ENCODE measurements around the gene TMEM43. TPM values are rescaled to one million over a fixed set of nuclear protein-coding genes. Genes with fewer than 3 reads are reported as not detected.

Gene TMEM43
- total RNA-seq, 1 donor from 2014 or later: 76.5 TPM

DNA sequence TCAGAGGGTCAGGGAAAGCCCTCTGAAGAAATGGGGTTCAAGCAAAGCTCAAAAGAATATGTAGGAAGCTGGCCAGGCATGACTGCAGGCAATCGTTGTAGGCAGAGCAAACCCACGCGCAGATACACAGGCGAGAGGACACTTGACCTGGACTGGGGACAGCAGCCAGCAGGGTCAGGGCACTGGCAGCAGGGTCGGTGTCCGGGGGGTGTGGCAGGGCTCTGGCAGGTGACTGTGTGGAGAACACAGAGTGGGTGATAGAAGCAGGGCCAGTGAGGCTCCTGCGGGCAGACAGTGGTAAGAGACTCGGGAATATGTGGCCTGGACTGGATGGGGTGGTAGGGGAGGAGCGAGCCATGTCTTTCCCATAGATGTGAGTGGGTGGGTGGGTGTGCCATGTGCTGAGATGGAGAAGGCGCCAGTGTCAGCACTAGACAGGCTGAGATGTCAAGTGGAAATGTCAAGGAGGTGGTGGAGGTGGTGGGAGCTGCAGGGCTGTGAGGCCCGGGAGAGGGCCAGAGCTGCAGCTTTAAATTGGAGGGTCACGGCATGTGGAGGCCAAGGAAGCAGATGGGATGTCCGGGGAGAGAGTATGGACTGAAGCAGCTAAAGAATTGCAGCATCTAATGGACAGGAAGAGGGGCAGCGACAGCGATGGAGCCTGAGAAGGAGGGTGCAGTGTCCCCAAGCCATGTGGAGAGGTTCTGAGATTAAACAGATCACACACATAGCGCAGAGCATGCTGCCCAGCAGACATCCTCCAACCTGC, 13.4 kb downstream of the TMEM43 start:
- no peak for DNase-seq (ENCODE audit: low spot score)

DNA sequence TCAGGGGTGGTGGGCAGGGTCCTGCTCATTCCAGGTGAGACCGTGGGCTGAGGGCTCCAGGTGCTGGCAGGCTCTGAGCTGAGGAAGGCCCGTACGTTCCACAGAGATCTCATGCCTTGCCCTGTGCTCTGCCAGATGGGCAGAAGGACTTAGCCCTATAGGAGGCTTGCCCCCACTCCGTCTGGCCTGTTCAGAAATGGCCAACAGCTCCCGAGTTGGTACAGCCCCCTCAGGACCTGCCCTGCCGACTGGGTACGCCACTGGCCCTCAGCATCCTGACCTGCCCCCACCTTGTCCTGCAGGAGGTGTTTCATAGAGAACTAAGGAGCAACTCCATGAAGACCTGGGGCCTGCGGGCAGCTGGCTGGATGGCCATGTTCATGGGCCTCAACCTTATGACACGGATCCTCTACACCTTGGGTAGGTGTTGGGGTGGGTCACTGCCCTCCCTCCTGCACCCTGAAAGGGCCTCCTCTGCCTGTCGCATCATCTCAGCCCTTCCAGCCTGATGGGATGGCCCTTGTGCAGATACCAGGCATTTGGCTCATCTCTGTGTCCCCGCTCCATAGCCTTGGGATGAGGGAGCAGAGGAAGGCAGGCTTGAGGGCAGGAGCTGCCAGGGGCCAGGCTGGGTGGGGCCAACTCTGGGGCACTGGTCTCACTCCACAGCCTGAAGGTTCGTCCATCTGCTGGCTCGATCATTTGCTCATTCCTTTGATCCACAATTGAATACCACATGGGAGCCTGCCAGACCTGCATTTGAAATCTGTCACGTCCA, 14.2 kb downstream of the TMEM43 start:
- DNase-seq (ENCODE audit: low spot score): no peak

DNA sequence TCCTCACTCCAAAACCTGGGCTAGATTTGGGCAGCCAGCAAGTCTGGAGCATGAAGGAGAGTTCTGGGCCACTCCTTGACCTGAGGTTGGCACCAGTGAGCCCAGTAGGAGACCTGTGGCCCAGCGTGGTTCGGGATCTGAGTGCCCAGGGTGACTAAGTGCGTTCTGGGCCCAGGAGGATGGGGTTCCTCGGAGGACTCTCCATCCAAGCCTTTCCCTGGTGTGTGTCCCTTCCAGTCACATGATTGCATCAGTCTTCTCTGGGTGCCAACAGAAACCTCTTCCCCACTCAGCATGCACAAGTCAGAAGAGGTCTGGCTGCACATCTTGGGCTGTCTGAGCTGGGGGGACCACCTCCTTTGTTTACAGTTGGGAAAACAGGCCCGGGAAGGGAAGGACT, 14.9 kb downstream of the TMEM43 start:
- DNase-seq (ENCODE audit: low spot score): no peak

DNA sequence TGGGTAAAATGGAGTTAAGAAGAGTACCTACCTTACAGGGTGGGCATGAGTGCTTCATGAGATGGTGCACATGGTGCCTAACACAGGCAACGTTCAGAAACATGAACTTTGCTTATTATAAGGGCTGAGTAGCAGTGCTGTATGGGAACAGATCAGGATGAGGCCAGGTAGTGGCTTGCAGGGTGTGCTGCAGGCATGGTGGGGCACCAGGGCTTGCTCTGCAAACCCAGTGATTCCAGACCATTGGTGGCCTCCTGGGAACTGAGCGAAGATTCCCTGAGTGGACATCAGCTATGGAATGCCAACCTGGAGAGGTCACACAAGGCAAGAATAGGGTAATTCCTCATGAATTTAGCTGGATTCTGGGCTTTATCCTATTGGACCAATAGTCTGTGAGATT, 15.8 kb downstream of the TMEM43 start:
- no peak for DNase-seq (ENCODE audit: low spot score)

DNA sequence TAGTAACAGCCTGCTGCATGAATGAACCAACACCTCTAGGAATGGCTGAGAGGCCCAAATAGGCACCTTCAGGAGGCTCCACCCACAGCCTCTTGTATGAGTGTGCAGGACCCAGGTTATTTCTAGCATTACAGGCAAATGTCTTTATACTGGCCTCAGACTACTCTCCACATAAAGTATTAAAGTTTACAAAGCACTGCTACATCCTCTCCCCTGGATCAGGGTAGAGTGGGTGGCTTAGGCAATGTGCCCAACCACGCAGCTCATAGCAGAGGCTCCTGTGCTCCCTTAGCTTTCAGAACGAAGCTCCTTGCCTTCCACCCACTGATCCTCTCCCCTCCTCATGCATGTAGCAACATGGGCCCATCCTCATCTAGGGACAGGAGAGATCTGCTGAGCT, 16.3 kb downstream of the TMEM43 start:
- no peak for DNase-seq (ENCODE audit: low spot score)

DNA sequence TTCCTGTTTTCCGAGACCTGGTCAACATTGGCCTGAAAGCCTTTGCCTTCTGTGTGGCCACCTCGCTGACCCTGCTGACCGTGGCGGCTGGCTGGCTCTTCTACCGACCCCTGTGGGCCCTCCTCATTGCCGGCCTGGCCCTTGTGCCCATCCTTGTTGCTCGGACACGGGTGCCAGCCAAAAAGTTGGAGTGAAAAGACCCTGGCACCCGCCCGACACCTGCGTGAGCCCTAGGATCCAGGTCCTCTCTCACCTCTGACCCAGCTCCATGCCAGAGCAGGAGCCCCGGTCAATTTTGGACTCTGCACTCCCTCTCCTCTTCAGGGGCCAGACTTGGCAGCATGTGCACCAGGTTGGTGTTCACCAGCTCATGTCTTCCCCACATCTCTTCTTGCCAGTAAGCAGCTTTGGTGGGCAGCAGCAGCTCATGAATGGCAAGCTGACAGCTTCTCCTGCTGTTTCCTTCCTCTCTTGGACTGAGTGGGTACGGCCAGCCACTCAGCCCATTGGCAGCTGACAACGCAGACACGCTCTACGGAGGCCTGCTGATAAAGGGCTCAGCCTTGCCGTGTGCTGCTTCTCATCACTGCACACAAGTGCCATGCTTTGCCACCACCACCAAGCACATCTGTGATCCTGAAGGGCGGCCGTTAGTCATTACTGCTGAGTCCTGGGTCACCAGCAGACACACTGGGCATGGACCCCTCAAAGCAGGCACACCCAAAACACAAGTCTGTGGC, 16.9 kb downstream of the TMEM43 start:
- no peak for DNase-seq (ENCODE audit: low spot score)

DNA sequence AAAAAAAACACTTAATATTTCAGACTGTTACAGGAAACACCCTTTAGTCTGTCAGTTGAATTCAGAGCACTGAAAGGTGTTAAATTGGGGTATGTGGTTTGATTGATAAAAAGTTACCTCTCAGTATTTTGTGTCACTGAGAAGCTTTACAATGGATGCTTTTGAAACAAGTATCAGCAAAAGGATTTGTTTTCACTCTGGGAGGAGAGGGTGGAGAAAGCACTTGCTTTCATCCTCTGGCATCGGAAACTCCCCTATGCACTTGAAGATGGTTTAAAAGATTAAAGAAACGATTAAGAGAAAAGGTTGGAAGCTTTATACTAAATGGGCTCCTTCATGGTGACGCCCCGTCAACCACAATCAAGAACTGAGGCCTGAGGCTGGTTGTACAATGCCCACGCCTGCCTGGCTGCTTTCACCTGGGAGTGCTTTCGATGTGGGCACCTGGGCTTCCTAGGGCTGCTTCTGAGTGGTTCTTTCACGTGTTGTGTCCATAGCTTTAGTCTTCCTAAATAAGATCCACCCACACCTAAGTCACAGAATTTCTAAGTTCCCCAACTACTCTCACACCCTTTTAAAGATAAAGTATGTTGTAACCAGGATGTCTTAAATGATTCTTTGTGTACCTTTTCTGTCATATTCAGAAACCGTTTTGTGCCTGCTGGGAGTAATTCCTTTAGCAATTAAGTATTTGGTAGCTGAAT, 17.9 kb downstream of the TMEM43 start:
- no peak for DNase-seq (ENCODE audit: low spot score)

DNA sequence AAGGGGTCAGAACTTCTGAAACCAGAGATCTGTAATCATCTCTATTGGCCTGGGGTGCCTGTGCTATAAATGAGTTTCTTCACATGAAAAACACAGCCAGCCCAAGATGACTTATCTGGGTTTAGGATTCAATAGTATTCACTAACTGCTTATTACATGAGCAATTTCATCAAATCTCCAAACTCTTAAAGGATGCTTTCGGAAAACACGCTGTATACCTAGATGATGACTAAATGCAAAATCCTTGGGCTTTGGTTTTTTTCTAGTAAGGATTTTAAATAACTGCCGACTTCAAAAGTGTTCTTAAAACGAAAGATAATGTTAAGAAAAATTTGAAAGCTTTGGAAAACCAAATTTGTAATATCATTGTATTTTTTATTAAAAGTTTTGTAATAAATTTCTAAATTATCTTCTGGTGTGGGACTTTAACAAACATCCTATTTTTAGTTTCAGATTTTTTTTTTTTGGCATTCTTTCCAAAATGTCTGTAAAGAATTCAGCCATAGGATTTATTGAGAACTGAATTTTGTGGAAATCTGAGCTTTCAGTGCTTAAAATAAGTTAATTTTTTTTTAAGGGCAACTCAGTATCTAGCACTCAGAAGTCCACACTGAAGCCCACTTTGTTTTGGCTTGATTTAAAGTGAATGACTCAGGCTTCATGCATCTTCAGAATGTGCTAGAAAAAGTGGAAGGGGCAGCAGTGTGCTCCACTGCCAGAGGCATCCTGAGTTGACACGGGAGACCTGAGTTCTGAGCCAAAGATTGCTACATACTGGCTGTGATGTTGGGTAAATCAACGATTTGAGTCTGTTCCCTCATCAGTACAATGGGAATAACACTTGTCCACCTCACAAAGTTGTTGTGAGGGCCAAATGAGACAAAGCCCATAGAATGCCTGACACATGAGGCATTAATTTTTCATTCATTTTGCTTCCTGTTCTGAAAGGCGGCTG, 18.7 kb downstream of the TMEM43 start:
- DNase-seq (ENCODE audit: low spot score): no peak

DNA sequence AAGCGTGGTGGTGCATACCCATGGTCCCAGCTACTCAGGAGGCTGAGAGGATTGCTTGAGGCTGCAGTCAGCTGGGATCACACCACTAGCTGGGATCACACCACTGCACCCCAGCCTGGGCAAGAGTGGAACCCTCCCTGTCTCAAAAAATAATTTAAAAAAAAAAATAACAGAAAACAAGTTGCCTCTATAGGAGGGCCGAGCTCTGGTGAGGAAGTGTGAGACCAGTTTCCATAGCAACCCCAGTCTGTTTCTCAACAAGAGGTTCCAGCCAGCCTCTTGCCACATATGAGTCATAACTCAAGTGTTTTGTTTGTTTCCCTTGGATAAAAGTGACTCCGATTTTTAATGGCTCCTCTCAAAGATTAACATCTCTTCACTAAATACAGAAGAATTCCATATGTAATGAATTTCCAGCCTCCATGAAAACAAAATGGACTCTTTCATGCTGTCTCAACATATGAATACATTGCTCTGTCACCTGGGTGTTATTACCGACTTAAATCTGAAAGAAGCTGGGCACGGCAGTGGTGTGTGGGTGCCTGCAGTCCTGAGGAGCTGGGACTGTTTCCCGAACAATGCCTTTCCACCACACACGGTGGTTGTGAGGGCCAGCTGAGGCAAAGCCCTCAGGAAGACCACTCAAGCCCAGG, 19.7 kb downstream of the TMEM43 start:
- DNase-seq (ENCODE audit: low spot score): peak; percentile 86

DNA sequence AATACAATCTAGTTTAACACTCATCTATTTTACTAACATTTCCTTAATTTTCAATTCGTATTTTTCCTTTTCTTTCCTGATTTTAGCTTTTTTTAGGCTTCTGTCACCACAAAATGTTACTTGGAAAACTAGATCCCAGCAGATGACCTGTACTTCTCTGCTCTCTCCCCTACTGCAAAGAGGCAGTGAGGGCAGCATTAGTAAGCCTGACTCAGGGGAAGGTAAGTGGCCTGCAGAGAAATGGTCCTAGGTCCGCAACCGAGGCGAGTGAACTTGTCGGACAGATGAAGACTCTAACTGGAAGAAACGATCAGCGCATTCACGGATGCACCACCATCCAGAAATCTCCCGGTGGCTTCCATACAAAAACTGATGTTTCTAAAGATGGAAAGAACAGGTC, 20.4 kb downstream of the TMEM43 start:
- peak; percentile 40 for DNase-seq (ENCODE audit: low spot score)

DNA sequence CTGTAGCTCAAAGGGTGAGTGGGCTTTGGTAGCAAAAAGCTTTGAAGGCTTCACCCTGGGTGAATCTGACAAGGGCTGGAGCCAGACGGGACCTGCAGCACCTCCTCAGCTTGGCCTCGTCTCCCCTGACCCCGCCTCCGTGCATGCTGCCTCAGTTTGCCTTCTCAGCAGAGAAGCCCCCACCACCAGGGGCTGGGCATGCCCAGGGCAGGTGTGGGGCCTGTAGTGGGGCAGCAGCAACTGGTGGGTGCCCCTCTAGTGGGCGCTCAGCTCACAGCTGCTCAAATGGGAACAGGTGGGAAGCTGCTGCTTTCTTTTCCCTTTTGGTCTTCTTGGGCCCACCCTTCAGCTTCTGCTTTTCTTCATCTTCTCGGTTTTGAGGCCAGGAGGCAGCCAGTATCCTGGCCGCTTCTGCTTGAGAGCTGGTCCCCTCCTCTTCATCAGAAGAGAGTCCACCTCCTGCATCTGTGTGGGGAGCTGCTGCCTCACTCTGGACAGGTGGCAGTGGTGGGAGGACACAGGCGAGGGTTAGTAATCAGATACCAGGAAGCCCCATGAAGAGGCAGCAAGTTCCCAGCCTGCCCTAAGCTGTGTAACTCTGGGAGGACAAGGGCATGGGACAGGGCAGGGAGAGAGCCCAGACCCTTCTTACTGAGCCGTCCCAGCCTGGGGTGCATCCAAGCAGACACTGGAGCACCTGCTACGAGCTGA, 21.0 kb downstream of the TMEM43 start:
- DNase-seq (ENCODE audit: low spot score): peak; percentile 43

DNA sequence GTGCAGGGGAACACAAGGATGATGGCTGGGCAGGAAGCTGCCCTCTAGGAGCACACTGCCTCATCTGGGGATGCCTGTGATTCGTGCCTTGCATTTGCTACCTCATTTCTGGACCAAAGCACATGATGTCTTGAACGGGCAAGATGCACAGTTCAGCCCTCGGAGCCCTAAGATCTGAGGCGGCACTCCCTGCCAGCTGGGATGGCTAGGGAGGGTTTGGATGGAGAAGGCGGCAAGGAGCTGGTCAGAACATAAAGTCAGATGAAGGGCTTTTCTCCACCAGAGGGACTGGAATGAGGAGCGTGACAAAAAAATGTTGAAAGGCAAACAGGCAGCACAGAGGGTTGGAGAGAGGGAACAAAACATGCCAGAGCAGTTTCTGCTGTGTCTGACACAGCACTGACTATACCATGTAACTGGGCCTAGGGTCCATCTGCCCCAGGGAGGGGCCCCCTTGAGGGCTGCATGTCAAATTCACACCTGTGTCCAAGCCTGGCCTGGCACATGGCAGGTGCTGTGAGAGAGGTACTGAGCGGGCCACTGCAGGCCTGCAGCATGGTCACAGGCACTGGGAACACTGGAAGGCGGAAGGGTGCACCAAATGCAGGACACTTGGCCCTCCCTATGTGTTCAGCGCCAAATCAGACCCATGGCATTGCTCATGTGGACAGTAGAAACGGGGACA, 21.7 kb downstream of the TMEM43 start:
- no peak for DNase-seq (ENCODE audit: low spot score)

DNA sequence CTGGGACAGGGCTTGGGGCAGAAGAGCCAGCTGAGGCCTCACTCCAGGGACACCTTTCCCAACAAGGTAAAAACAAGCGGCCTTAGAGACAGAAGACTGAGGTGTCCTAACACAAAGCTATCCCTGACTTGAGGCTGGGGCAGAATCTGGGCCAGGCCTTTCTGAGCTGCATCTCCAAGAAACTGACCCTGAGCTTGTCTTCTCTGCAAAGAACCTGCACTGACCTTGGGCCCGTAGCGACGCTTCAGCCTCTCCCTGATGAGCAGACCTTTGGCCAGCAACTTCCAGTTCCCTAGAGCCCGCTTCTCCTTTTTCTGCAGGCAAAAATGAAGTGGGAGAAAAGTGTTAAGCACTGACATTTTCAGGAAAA, 22.2 kb downstream of the TMEM43 start:
- DNase-seq (ENCODE audit: low spot score): no peak

DNA sequence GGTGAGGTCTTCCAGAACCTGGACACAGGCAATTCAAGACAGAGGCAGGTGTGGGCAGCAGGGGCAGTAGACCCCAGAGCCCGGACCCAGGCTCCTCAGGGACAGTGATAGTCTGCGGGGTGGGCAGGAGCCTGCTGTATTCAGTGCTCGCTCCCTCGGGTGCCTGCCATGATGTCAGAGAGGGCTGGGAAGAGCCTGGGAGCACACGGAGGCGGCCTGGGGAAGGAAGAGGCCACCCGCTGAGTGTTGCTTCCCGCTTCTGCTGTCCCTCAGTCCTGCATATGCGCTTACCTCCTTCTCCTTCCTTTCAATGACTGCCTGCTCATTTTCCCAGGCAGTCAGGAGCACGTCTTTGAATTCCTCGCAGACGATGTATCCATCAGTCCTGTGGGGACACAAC, 22.8 kb downstream of the TMEM43 start:
- peak; percentile 40 for DNase-seq (ENCODE audit: low spot score)

DNA sequence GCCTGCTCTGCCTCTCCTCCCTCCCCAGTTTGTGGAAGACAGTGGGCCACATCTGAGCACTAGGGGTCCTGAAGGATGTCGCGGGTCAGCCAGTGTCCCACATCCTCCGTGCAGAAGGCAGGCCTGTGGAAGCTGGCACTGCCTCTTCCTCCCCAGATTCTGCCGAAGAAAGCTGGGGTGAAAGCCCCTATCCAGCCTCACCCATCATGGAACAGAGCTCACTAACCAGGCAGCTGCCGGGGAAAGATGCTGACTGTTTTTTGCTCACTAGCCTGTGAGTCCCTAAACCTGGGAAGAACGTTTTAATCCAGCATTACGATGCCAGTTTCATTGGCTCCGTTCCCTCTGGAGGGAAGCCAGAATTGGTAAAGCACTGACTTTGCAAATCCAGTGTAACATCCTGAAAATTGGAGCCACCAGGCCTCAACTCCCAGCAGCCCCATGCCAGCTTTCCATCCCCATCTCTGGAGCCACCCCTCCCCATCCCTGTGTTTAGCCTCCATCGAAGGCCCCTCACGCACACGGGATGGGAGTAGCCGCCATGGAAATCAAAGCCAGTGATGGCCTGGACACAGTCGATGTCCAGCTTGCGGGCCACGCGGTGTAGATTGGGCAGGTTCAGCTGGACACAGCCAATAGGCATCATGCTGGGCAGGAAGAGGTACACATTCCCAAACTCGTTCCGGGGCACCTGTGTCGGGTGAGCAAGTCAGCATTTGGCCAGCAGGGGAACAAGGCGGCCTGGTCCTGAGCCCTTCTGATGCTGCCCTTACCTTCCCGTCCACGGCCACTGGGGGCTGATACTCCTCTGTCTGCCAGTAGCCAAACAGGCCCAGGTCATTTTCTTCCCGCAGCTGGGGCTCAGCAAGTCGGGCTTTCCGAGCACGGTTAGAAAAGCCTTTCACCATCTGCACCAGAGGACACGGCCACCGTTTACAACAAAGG, 23.5 kb downstream of the TMEM43 start:
- peak; percentile 41 for DNase-seq (ENCODE audit: low spot score)

DNA sequence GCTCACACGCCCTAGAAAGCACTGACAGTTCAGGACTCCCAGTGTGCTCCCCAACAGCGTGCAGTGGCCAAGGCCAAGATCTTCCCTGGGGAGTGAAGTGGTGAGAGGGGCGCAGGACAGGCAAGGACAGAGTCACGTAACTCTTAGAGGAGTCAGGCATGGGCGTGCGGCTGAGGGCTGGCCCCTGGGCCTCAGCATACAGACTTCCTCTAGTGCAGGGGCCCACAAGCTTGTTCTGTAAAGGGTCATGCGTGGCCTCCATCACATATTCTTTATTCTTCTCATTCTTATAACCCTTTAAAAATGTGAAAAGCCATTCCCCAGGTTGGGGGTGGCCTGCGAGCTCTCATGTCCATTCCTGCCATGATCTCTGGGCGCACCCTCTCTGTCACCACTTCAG, 25.2 kb downstream of the TMEM43 start:
- no peak for DNase-seq (ENCODE audit: low spot score)

DNA sequence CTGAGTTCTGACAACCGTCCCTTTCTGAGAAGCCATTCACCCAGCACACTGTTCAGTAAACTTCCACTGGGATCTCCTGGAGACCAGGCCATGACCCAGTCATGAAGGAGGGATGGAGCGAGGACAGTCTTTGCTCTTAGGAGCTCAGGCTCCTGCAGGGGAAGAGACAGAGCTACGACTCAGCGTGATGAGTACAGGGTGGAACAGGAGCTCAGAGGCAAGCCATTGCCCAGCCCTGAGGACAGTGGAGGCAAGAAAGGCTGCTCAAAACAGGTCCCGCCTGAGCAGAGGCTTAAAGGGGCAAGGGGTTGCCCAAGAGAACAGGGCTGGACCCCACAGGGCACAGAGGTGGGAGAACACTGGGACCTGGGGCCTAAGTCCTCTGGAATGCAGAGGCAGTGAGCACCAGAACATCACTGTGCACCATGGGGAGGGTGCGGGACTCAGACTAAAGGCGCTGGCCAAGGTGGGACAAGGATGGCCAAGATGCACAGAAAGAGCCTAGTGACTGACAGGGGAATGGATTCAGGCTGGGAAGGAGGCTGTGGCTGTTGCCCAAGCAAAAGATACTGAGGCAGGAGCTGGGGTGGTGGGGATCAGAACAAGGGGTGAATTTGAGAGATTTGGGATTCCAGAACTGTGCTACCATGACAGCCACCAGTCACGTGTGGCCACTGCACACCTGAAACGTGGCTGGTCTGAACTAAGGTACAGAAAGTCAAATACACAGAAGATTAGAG, 25.8 kb downstream of the TMEM43 start:
- no peak for DNase-seq (ENCODE audit: low spot score)

Measured in ureter (tissue), 1 donor.